ENCODE data around the gene IPO9.
"Not testable (repeated sequence)": the region's sequence is repeated elsewhere in the genome, so short reads cannot be mapped to it uniquely, and the experiment has no call there.

IPO9 gene

DNA sequence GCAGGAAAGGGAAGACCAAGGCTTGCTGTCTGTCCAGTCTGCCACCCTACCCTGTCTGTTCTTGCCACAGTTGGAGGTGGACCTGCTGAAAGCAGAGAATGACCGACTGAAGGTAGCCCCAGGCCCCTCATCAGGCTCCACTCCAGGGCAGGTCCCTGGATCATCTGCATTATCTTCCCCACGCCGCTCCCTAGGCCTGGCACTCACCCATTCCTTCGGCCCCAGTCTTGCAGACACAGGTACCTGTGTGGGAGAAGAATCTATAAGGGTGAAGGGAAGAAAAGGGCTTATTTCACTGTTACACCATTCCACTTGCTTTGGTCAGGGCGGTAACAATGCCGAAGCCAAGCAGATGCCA lies 20.3 kb upstream of the IPO9 start:
- in situ Hi-C loops (cut with MboI; ENCODE audit: low sequenced_read_pairs), result loop anchor here (25.0 kb wide), 1 partner anchor 246 kb away; no protein-coding TSS in a partner anchor

- in situ Hi-C loops (cut with MboI; ENCODE audit: low sequenced_read_pairs), result loop anchor here (25.0 kb wide), 1 partner anchor 248 kb away; no protein-coding TSS in a partner anchor
These were observed 19.1 kb upstream of the IPO9 start for GRCh38 chr1:201809876-201810275.

DNA sequence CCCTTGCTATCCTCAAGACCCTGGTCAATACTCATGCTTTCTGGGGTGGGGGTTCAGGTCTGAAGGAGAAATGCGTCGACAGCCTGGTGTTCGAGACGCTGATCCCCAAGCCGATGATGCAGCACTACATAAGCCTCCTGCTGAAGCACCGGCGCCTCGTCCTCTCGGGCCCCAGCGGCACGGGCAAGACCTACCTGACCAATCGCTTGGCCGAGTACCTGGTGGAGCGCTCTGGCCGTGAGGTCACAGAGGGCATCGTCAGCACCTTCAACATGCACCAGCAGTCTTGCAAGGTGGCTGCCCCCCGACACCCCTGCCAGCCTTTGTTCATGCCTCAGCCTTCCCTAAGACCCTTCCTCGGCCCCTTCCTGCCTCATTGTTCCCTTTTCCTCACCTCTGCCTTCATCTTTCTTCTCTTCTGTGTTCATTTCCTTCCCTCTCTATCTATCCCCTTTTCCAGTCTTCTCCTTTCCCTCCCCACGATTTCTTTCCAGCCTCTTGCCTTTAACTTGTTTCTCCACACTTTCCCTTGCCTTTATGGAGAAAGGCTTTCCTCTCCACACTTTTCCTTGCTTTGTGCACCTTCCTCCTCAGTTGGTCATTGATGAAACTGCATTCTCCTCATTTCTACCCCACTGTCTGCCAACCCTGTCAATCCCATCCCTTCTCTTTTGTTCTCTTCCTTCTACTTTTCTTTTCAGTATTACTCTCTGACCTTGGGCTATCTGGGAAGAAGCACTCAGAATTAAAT lies 18.3 kb upstream of the IPO9 start:
- in situ Hi-C loops (cut with MboI; ENCODE audit: low sequenced_read_pairs), result loop anchor here (25.0 kb wide), 1 partner anchor 248 kb away; no protein-coding TSS in a partner anchor

DNA sequence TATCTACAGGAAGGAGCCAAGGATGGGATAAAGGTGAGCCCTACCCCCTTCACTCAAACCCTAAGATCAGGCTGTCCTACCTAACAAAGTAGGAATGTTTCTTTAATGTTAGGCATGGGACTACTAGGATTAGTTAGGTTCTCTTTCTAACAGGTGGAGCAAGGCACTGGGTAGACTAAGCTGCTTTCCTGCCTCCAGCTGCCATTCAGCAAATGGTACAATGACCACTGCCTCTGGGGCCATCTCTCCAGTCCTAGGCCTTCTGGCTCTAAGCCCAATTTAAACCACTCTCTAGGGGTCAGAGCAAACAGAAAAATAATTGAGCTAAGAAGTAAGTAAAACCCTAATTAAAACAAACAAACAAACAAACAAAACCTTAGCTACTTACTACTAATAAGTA lies 15.7 kb upstream of the IPO9 start:
- in situ Hi-C loops (cut with MboI; ENCODE audit: low sequenced_read_pairs), result loop anchor here (25.0 kb wide), 1 partner anchor 251 kb away; no protein-coding TSS in a partner anchor

DNA sequence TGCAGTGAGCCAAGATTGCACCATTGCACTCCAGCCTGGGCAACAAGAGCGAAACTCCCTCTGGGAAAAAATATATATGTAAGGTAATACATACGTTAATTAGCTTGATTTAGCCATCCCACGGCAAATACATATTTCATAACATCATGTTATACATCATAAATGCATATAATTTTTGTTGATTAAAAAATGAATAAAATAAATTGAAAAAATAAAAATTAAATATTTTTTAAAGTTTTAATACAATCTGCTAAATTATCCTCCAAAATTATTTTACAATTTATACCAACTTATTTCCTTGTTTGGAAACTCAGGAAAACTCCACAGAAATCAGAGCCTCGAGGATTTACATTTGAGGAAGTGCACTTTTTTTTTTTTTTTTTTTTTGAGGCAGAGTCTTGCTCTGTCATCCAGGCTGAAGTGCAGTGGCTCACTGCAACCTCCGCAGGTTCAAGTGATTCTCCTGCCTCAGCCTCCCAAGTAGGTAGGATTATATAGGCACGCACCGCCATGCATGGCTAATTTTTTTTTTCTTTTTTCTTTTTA lies 12.6 kb upstream of the IPO9 start:
- in situ Hi-C loops (cut with MboI; ENCODE audit: low sequenced_read_pairs), result loop anchor here (25.0 kb wide), 1 partner anchor 254 kb away; no protein-coding TSS in a partner anchor

DNA sequence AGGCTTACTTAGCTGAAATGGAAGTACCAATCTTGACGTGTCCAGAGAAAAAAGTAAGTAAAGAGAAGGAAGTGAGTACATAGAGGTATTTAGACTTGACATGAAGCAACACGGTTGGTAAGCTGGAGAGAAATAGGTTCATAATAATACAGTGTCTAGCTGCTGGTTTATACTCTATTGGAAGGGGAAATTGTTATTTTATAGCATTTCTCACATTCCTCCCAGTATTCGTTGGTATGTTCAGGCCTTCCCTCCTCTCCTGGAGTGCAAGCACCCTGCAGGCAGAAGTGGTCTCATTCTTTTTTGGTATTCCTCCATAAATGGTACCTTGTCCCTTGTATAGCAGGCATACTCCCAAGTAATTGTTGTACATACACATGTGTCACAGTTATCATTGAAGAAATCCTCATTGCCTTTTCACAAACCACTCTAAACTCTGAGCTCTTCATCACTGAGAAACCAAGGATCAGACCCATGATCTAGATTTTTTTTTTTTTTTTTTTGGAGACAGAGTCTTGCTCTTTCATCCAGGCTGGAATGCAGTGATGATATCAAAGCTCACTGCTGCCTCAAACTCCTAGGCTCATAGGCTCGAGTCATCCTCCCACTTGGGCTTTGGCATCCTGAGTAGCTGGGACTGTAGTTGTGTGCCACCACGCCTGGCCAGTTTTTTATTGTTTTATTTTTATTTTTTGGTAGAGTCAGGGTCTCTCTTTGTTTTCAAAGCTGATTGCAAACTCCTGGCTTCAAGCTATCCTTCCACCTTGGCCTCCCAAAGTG lies 9.8 kb upstream of the IPO9 start:
- in situ Hi-C loops (cut with MboI; ENCODE audit: low sequenced_read_pairs), result loop anchor here (25.0 kb wide), 1 partner anchor 257 kb away; no protein-coding TSS in a partner anchor

- in situ Hi-C loops (cut with MboI; ENCODE audit: low sequenced_read_pairs), result loop anchor here (25.0 kb wide), 1 partner anchor 258 kb away; no protein-coding TSS in a partner anchor
These were observed 8.5 kb upstream of the IPO9 start for GRCh38 chr1:201820413-201820812.

GRCh38 chr1:201825245-201825644 lies 3.7 kb upstream of the IPO9 start:
- in situ Hi-C loops (cut with MboI; ENCODE audit: low sequenced_read_pairs), result no loop called here

- in situ Hi-C loops (cut with MboI; ENCODE audit: low sequenced_read_pairs), result no loop called here
These were observed 2.1 kb upstream of the IPO9 start for GRCh38 chr1:201826830-201827229.

DNA sequence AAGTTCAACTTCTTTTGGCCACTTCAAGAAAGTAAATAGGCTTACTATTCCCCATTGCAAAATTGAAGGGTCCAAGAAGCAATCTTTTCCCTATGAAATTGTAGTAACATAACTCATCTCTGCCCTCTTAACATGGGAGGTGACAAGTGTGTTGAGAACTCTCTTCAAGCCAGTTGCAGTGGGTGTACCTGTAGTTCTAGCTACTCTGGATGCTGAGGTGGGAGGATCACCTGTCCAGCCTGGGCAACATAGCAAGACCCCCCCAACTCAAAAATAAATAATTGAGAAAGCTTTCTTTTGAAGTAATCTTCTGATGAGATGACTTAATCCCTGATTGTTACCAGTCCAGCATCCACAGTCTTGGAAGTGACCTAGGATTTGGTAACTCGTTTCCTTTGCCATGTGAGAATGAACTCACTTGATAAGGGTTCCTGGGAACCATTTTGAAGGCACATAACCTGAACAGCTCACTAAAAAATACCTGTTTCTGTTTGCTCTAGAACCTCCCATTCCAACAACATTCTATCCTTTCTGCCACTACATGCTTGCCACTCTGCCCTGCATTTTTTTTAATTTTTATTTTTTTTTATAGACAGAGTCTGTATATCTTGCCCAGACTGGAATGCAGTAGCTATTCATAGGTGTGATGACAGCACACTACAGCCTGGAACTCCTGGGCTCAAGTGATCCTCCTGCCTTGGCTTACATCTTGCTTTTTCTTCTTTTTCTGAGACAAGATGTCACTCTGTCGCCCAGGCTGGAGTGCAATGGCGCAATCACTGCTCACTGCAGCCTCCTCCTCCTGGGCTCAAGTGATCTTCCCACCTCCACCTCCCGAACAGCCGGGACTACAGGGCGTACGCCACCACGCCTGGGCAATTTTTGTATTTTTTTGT lies 1.4 kb upstream of the IPO9 start:
- in situ Hi-C loops (cut with MboI; ENCODE audit: low sequenced_read_pairs), result no loop called here

DNA sequence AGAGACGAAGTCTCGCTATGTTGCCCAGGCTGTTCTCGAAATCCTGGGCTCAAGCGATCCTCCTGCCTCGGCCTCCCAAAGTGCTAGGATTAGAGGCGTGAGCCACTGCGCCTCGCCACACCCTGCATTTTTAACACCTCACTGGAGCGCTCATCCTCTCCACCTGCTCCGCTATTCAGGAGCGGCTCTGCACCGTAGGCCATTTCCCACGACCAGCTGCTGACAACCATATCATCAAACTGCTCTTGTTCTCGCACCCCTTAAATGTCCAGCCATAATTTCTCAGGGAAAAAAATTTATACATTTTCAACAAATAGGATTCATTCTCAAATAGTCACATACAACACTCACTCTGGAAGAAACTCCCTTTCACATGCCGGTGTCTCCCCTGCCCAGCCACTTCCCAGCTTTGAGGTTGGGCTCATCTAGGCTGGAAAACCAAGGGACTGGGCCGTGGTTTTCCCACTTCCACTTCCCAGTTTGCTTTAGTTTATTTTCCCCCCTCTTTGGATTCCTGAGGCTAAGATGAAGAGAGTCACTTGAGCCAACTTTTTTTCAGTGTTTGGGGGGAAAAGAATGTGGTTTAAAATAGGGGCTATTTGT lies 639 bp upstream of the IPO9 start:
- in situ Hi-C loops (cut with MboI; ENCODE audit: low sequenced_read_pairs), result no loop called here

- in situ Hi-C loops (cut with MboI; ENCODE audit: low sequenced_read_pairs), result no loop called here
These were observed 2.4 kb downstream of the IPO9 start for GRCh38 chr1:201831371-201831770.

DNA sequence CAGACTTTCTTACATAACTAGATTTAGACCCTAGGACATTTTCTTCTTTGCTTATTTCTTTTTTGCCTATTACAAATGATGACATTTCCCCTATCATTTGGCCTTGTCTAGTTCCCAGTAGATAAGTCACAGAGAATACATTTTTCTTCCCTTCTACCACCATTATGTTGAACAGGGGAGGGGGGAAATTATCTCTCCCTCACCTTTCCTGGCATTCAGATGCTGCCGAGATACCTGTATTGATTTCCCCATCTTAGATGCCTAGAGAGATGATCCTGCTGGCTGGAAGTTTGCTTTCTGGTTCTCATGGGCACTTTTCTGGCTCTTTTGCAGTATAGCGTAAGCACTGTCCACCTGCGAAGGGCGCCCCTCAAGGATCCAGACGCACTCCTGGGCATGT lies 5.7 kb downstream of the IPO9 start:
- in situ Hi-C loops (cut with MboI; ENCODE audit: low sequenced_read_pairs), result no loop called here

- in situ Hi-C loops (cut with MboI; ENCODE audit: low sequenced_read_pairs), result no loop called here
These were observed 9.4 kb downstream of the IPO9 start for GRCh38 chr1:201838381-201838780.

GRCh38 chr1:201839089-201839488 lies 10.1 kb downstream of the IPO9 start:
- in situ Hi-C loops (cut with MboI; ENCODE audit: low sequenced_read_pairs), result not testable (repeated sequence)

DNA sequence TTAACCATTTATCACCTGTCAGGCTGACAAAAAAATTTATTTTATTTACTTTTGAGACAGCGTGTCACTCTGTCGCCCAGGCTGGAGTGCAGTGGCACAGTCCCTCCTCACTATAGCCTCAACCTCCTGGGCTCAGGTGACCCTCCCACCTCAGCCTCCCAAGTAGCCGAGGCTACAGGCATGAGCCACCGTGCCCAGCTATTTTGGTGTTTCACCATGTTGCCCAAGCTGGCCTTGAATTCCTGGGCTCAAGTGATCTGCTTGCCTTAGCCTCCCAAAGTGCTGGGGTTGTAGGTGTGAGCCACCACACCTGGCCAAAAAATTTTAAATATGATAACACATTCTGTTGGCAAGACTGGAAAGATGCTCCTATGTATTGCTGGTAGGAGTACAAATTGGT lies 11.1 kb downstream of the IPO9 start:
- in situ Hi-C loops (cut with MboI; ENCODE audit: low sequenced_read_pairs), result no loop called here

DNA sequence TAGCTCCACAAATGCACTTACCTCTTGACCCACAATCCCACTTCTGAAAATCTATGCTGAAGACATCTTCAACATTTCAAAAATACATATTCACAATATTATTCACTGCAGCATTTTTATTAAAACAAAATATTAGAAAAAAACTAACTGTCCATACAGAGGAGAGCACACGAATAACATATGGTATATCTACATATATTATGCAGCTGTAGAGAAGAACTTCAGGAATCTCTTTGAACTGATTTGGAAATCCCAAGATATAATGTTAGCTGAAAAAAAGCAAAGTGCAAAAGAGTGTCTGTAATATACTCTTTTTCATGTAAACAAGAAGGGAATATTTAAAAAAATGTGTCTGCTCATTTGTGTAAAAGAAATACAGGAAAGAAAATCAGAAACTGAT lies 11.5 kb downstream of the IPO9 start:
- in situ Hi-C loops (cut with MboI; ENCODE audit: low sequenced_read_pairs), result no loop called here

DNA sequence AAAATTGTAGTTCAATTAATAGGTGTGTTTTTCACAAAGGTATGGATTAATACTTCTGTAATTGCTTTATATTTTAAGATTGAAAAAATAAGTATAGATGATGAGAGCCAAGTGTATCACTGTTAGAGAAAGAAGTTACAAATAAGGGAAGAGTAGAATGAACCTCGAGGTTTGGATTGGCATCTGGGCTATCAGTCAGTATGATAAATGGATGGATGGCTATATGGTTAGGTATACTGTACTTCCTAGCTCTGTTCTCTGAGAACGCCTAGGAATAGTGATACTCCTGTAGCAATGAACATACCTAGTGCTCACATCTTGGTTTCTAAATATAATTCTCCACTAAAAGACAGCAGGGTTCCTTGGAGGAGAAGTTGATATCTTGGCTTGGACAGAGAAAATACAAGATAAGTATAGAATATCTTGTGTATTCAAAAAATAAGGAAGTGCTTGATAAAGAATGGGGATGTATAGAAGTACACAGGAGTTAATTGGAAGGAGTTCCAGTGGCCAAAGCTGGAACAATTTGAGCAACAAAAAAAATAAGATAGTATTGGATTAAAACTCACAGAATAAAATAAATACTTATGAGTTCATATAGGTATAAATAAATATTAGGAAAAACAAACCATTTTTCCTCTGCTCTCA lies 12.4 kb downstream of the IPO9 start:
- in situ Hi-C loops (cut with MboI; ENCODE audit: low sequenced_read_pairs), result no loop called here

GRCh38 chr1:201842472-201843027 lies 13.6 kb downstream of the IPO9 start:
- in situ Hi-C loops (cut with MboI; ENCODE audit: low sequenced_read_pairs), result no loop called here

All from HL-60/S4 treated with retinoic acid at 250 ng/mL for 4 days and 3 days (cell line).